GM21360 (cell line): ENCODE data around the gene EEF1A2.

Source experiments
- ATAC-seq: cut with Tn5 transposase; IDR thresholded peaks from one replicate; pipeline ENCODE4 v1.9.1; 2021; ENCODE audit warnings: mild to moderate bottlenecking, moderate library complexity; ENCODE audit not compliant: unreplicated experiment

EEF1A2 gene

GRCh38 chr20:63471981-63472831, 26.7 kb downstream of the EEF1A2 start, which contains the start of gene KCNQ2:
KCNQ2 (minus strand) TSS chr20:63472655; CDS start chr20:63472463, 192 bp downstream.
- no peak for ATAC-seq

GRCh38 chr20:63471717-63471980, 27.2 kb downstream of the EEF1A2 start:
- ATAC-seq = no peak

- no peak for ATAC-seq
Measured at GRCh38 chr20:63471002-63471716, 27.7 kb downstream of the EEF1A2 start.

- no peak for ATAC-seq
Measured at GRCh38 chr20:63470410-63470809, 28.5 kb downstream of the EEF1A2 start.

GRCh38 chr20:63469713-63470101, 29.2 kb downstream of the EEF1A2 start:
- no peak for ATAC-seq

GRCh38 chr20:63469019-63469712, 29.7 kb downstream of the EEF1A2 start:
- ATAC-seq = no peak

- no peak for ATAC-seq
Measured at GRCh38 chr20:63468421-63468820, 30.5 kb downstream of the EEF1A2 start.

GRCh38 chr20:63467294-63468083, 31.4 kb downstream of the EEF1A2 start:
- ATAC-seq = no peak

GRCh38 chr20:63466861-63467260, 32.0 kb downstream of the EEF1A2 start:
- no peak for ATAC-seq

GRCh38 chr20:63466250-63466825, 32.5 kb downstream of the EEF1A2 start:
- no peak for ATAC-seq

GRCh38 chr20:63465380-63466249, 33.3 kb downstream of the EEF1A2 start:
- no peak for ATAC-seq

GRCh38 chr20:63464289-63464635, 34.6 kb downstream of the EEF1A2 start:
- no peak for ATAC-seq

GRCh38 chr20:63463400-63464288, 35.2 kb downstream of the EEF1A2 start:
- ATAC-seq = no peak

GRCh38 chr20:63462244-63462643, 36.6 kb downstream of the EEF1A2 start:
- ATAC-seq = no peak

- no peak for ATAC-seq
Measured at GRCh38 chr20:63461104-63461763, 37.6 kb downstream of the EEF1A2 start.

GRCh38 chr20:63459070-63459380, 39.9 kb downstream of the EEF1A2 start:
- ATAC-seq = no peak

- no peak for ATAC-seq
Measured at GRCh38 chr20:63458170-63459069, 40.5 kb downstream of the EEF1A2 start.
